HG03280 (cell line): ENCODE data around the gene GPR65.
"Not testable (repeated sequence)": the region's sequence is repeated elsewhere in the genome, so short reads cannot be mapped to it uniquely, and the experiment has no call there.

Source experiments
- ATAC-seq: cut with Tn5 transposase; IDR thresholded peaks from one replicate; pipeline ENCODE4 v1.9.1; 2021; ENCODE audit warnings: mild to moderate bottlenecking, moderate library complexity; ENCODE audit not compliant: unreplicated experiment

The GPR65 gene

DNA sequence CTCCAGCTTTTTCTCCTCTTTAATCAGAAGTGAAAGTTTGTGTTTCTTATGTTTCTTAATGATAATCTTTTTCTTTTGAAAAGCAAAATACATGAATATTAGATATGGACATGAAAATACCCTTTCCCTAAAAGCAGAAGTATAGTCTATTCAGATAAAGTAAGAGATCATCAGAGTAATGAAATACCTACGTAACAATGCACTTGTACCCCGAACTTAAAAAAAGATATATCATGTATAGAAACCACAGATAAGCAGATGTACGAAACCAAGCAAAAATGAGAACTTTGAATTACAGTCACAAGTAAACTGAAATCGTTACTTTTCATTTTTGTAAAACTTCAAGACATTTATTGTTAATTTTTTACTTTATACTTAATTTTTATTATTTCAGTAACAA lies 1.5 kb upstream of the GPR65 start:
- ATAC-seq, result no peak

DNA sequence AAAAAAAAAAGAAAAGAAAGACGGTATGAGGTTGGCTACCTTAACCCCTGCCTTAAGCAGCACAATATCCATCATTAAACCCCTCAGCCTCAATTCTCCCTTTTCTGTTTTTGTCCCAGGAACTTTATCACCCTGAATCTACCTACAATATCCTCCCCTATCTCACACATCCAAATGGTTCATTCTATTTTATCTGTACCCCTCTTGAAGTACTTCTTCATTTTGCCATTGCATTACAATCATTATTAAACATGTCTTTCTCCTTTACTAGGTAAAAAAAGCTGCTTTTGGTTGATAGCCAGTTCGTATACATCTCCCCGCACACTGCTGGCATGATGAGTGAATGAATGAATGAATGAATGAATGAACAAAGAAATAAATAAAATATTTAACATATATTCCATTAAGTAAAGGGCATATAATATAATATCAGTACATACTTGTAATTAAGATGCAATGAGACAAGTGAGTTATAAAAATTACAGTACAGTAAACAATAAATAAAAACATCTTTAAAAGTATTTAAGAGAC lies 364 bp upstream of the GPR65 start:
- no peak for ATAC-seq

DNA sequence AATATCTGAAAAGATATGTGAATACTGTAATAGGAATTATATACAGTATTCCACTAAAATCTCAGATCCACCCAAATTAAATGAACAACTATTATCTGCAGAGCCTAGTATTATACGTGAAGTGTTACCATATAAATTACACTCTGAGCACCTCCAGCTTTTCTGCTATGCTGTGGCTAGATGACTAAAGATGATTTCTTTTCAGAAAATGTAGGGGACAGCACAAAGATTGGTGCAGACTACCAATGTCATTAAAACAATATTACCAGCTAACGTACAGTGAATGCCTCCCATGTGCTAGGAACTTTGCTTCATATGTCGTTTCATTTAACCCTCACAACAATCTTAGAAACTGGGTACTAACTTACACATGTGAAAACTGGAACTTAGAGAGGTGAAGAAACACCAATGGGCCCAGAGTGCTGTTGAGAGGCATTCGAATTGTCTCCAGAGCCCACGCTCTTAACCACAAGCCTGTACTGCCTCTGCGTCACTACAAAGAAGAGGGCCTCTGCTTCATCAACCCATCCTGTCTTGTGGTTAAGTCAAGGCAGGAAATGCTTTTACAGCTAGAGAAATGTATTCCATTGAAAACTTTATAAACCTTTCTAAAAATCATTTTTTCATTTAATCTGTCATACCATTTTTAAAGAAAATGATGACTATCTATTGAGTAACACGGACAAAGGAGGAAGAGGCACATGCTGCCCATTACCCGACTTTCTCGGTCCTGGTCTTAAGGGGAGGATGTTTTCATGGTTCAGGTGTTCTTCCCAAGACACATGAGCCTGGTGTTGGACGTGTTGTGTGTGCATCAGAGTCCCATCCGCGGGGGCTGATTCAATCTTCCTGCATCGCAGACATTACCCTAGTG lies 1.3 kb downstream of the GPR65 start:
- peak; percentile 85 for ATAC-seq

DNA sequence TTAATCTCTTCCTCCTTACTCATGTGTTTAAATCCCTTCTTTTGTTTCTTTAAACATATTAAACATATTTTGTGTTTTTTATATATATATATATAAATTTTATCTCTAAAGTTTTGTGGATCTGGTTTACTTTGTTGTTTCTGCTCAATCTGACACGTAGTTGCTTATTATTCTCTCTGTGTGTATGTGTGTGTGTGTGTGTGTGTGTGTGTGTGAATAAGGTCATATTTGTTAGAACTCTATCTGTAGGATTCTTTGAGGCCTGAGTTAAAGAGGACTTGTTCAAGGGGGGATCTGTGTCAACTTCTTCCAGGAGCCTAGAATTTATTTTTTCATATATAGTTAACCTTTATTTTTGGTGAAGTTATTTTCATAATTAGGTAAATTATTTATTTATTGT lies 2.7 kb downstream of the GPR65 start:
- no peak for ATAC-seq

DNA sequence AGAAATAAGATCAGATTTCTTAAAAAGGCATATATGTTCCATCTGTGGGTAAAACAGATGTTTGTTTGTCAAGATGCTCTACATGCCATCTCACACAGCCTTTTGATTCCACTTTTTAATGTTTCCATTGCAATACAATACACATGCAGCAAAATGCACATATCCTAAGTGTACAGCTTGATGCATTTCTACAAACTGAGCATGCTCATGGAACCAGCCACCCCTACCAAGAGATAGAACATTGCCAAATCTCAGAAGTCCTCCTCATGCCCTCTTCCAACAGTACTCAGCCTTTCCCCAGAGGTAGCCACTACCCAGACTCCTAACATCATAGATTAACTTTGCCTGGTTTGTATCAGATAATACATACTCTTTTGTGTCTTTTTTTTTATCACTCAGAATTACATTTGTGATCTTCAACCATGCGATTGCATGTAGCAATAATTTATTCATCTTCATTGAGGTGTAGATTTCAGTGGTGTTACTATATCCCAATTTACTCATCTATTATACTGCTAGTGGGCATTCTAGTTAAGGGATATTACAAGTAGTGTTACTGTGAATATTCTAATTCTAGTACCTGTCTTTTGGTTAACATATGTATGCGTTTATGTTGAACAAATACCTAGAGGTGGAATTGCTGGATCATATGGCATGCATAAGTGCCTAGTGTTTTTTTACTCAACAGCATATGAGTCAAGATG lies 3.3 kb downstream of the GPR65 start:
- no peak for ATAC-seq

DNA sequence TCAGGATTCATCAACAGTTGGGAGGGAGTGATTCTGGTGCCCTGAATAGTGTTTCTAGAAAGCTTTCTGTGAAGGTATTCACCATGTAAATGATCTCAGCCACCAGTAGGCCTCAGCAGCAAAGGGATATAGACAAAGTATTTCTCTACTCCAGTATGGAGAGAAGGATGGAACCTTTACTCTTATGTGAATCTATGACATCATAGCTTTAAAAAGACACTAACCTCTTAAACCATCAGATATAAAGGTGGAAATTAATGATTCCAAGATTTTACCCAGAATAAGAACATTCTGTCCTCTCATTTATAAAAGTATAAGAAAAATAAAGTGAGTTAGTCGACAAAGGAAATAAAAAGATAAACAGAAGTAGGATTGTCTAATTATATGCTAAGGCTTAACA lies 4.6 kb downstream of the GPR65 start:
- no peak for ATAC-seq

DNA sequence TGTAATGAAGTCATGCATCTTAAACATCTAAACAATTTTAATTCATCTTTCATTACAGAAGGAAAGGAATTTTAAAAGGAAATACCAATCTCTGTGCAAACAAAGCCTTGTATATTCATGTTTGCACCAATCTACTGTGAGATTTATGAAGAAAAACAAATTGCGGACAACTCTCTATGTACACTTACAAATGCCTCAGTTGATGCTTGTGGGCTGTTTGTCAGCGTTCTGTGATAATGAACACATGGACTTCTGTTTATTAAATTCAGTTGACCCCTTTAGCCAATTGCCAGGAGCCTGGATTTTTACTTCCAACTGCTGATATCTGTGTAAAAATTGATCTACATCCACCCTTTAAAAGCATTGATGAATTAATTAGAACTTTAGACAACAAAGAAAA lies 5.4 kb downstream of the GPR65 start:
- ATAC-seq, result no peak

DNA sequence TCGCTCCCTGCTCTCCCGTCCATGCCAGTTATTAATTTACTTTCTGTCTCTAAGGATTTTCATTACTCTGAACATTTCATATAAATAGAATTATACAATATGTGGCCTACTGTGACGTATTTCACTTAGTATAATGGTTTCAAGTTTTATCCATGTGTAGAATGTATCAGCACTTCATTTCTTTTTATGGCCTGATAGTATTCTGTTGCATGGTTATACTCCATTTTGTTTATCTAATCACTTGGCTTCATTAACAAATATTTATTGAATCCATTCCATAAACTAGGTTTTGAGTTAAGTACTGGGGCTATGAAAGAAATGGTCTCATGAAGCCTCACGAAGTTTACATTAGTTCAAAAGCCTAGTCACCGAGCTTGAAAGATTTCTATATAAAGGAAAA lies 7.6 kb downstream of the GPR65 start:
- no peak for ATAC-seq

DNA sequence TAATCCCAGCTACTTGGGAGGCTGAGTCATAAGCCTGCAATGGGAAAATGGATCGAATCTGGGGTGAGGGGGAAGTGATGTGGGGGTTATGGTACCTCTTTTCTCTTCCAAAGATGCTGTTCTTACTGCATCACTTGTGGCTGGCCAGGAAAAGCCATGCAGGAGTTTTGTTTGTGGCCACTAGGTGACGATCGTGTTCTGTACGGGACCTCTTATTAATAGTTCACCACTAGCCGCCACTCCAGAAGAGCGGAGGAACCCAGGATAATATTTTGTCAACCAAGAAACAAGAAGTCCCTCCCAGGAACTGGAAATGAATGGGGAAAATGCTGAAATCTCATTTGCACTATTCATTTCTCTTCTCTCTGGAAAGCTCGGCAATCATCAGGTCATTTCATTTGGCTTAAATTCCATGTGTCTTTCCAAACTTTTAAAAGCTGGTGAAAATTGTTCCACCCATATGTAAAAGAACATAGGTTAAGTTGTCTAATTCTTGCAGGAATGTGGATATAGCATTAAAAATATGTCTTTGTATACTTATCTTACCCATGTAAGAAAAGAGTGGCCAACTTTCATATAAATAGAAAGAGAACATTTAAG lies 8.9 kb downstream of the GPR65 start:
- ATAC-seq, result peak; percentile 95

DNA sequence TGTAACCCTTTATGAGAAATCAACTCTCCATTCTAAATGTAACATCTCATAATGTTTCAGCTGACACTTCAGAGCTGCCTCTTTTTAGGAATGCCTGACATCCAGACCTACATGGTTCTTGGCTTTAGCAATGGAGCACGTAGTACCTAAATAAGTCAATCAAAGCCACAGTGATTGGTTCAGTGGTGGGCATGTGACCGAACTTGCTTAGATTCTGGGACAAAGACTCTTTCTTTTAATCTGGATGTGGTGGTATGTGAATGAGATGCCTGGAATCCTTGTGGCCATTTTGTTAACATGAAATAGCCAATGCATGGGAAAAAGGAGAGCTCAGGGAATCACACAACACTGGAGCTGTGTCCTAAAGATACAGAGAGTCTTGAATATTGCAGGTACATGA lies 11.8 kb downstream of the GPR65 start:
- no peak for ATAC-seq

DNA sequence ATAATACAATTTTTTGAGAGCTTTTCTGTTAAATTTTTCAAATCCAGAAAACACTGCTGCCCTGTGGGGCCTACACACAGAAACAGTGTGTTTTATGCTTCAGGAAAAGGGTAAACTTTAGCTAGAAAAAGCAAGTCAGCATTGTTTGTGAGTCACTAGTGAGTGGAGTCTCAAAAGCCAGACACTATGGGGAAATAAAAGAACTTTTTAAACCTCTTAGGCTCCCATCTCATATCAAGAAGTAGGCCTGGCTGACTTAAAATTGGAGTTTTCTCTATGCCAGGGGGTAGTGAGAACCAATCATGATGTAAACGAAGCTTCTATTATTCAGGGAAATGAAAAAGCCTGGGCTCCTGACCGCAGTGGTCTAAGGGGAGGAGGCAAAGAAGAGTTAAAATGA lies 12.6 kb downstream of the GPR65 start:
- ATAC-seq, result no peak

DNA sequence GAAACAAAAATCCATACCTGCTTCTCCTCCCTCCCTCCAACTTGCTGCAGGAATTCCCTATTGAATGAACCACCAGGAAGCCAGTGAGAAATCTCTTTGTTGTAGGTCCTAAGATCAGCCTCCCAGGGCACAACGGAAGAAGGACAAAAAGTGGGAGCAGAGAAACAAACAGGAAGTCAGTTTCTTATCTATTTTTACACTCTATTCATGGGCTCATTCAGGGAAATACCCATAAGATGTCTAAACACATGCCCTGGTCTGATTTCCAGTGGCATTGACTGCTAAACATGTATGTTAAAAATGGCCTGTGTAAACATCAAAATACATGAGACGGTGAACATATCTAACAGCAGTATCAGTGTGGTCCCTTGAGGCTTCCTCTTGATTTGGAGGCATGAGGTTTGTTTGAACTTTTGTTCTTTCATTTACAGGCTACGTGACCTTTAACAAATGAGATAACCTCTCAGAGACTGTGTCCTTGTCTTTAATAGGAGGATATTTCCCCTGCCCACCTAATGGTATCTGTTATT lies 18.8 kb downstream of the GPR65 start:
- no peak for ATAC-seq

DNA sequence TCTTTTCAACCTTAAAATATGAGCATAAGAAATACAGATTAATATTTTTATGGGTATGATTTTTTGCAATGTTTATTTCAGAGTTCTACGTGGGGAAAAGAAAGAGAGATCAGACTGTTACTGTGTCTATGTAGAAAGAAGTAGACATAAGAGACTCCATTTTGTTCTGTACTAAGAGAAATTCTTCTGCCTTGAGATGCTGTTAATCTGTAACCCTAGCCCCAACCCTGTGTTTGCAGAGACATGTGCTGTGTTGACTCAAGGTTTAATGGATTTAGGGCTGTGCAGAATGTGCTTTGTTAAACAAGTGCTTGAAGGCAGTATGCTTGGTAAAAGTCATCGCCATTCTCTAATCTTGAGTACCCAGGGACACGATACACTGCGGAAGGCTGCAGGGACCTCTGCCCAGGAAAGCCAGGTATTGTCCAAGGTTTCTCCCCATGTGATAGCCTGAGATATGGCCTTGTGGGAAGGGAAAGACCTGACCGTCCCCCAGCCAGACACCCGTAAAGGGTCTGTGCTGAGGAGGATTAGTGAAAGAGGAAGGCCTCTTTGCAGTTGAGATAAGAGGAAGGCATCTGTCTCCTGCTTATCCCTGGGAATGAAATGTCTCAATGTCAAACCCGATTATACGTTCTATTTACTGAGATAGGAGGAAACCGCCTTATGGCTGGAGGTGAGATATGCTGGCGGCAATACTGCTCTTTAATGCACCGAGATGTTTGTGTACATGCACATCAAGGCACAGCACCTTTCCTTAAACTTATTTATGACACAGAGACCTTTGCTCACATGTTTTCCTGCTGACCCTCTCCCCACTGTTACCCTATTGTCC lies 19.5 kb downstream of the GPR65 start:
- not testable (repeated sequence) for ATAC-seq

DNA sequence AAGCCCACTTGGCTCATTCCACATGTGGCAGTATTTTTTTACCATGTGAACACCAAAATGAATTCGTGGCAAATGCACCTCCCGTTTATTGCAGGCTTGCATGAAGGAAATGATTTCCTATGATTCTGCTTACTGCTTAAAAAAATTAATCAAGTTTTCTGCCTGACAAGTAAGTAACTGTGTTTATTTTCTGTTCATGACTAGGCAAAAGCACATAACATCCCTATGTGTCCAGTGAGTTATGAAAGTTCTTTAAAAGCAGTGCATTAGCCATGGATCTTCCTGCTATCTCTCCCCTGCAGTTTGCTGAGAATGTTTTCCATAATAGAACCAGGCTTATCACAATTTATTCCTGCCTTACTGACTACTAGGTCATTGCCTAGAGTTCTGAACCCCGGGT lies 20.4 kb downstream of the GPR65 start:
- ATAC-seq, result no peak

DNA sequence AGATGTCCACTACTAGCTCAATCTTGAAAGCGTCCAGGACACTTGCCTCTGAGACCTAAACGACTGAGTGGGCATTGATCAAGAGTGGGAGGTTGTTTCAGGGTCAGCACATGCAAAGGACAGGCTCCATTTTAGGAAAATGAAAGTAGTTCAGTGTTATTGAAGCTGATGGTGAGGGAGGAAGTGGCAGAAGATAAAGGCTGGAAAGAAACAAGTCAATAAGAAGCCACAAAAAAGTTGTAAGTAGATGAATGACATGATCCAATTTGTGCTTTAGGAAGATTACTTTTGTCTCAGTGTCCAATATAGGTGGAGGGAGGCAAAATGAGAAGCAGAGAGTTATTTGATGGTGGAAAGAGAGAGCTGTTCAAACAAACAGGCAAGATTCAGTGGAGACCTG lies 22.0 kb downstream of the GPR65 start:
- ATAC-seq, result no peak

DNA sequence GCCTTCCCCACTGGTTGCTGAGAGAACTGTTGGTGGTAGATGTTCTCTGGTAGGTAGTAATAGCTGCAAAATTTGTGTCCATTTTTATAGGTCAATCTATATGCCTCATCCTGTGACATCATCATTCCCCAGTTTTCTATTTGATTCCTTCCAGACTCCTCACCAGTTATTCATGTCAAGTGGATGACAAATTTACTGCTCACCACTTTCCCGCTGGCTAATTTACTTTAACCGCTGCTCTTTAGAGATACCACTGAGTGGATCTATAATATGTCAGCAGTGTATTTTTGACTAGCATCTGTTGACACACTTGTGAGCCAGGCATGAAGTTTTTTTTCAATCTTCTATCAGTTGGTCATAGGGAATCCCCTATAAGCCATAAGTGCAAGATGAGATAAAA lies 24.6 kb downstream of the GPR65 start:
- ATAC-seq, result no peak

DNA sequence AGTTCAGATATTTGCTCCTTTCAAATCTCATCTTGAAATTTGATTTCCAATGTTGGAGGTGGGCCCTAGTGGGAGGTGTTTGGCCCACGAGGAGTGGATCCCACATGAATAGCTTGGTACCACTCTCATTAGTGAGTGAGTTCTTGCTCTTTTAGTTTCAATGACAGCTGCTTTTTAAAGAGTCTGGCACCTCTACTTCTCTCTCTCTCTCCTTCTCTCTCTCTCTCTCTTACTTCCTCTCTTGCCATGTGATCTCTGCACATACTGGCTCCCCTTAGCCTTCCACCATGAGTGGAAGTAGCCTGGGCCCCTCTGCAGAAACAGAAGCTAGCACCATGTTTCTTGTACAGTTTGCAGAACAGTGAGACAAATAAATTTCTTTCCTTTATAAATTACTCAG lies 25.1 kb downstream of the GPR65 start:
- no peak for ATAC-seq

DNA sequence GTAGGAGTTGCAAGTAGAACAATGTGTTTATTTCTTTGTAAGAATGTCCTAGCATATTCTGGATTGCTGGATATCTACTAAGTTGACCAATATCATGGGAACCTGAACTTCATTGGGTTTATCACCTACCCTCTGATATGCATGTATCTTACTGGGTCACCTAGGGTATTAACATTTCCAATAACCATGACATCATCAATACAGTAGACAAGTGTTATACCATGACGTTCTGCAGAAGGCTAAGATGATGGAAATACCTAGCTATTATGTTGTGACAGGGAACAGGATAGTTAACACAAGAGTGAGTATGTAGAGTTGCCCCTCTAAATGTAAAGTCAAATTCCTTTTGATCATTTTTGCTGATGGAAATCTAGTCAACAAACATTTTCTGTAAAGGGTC lies 26.0 kb downstream of the GPR65 start:
- ATAC-seq, result no peak

DNA sequence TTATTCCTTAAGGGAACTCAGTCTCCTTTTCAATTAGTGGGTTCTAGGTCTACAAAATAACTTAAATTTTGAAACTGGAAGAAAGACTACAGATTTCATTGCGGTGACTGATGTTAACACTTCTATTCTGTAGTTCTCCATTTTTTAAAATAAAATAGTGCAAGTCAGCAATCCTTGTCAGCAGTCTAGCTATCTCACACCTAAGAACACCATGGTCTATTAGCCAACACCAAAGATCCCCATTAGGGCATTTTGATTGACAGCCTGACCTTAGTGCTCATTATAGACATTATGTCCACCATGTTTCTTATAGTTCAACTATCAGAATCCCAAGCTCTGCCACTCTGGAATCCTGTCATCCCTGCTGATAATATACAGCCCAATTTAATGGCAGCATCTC lies 27.4 kb downstream of the GPR65 start:
- no peak for ATAC-seq

DNA sequence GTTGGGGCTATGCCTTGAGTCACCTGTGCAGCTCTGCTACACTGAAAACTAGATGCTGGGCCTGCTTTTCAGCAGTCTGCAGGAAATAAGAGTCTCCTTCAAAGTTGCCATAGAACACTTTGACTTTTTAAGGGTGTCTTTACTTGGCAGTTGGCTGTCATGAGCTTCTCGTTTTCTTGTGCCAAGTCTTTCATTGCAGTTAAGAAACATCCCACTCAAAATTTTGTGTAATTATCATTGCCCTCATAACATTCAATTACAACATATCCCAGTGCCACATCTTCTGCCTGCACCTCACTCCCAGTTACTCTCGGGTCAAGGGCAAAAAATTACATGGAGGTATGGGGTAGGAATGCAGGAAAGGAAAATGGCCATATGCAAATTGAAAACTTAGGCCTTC lies 29.1 kb downstream of the GPR65 start:
- ATAC-seq, result no peak

DNA sequence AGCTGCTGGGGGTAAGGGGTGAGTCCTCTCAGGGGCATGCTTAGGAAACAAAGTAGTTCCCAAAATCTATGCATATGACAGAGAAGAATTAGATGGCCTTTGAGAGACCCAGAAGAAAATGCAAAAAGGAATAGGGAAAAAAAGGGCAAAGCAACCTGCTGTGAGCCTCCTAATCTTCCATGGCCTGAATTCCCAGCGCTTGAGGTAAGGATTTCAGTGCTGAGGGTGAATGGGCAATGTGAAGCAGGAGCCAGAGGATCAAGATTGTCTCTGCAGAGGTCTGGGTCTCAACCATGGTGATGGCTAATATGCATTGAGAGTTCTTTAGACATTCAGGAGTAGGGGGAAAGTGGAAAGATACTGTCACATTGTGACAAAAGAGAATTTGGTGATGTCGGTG lies 31.5 kb downstream of the GPR65 start:
- no peak for ATAC-seq
